Neural cell (in vitro differentiated cells): ENCODE data around the gene SPATA6L. TPM values are rescaled to one million over a fixed set of nuclear protein-coding genes. Genes with fewer than 3 reads are reported as not detected.

Experiments
- H2AFZ ChIP-seq: fragments of 200-600, 300-800 bp; sonication (generic), shearing (Covaris generic); 2 replicates; pipeline ENCODE4 v1.6.0; 2014; ENCODE audit warnings: low read depth, mild to moderate bottlenecking, antibody characterized with exemption, low read length, moderate library complexity
- H3F3A ChIP-seq: fragments of 200-600 bp; shearing (Covaris generic); 2 replicates; pipeline ENCODE4 v1.6.1; 2016; ENCODE audit warnings: mild to moderate bottlenecking, moderate library complexity, mixed read lengths, antibody characterized with exemption, low read length; ENCODE audit not compliant: insufficient read depth, poor library complexity, severe bottlenecking
- H3K27ac ChIP-seq: fragments of 200-600, 300-800 bp; sonication (generic), shearing (Covaris generic); 2 replicates; pipeline ENCODE4 v1.5.1; 2014; ENCODE audit warnings: mild to moderate bottlenecking, low read length, moderate library complexity
- H3K27me3 ChIP-seq: fragments of 300-800, 200-600 bp; sonication (generic), shearing (Covaris generic); 2 replicates; pipeline ENCODE4 v1.6.0; 2014; ENCODE audit warnings: mild to moderate bottlenecking, low read depth, low read length, moderate library complexity; ENCODE audit not compliant: insufficient read depth
- H3K36me3 ChIP-seq: fragments of 300-800, 200-600 bp; sonication (generic), shearing (Covaris generic); 2 replicates; pipeline ENCODE4 v1.5.1; 2014; ENCODE audit warnings: mild to moderate bottlenecking, antibody characterized with exemption, low read length, moderate library complexity; ENCODE audit not compliant: insufficient read depth
- H3K4me2 ChIP-seq: fragments of 300-800, 200-600 bp; sonication (generic), shearing (Covaris generic); 2 replicates; pipeline ENCODE4 v1.6.0; 2014; ENCODE audit warnings: mild to moderate bottlenecking, low read length
- H3K4me3 ChIP-seq: fragments of 300-800, 200-600 bp; sonication (generic), shearing (Covaris generic); 2 replicates; pipeline ENCODE4 v1.5.1; 2014; ENCODE audit warnings: mild to moderate bottlenecking, low read length, moderate library complexity
- H3K79me2 ChIP-seq: fragments of 200-600 bp; shearing (Covaris generic); replicated peaks from 2 replicates; pipeline ENCODE4 v1.6.0; 2014; ENCODE audit warnings: mild to moderate bottlenecking, low read length, moderate library complexity; ENCODE audit not compliant: insufficient read depth
- H3K9ac ChIP-seq: fragments of 300-800, 200-600 bp; sonication (generic), shearing (Covaris generic); 2 replicates; pipeline ENCODE4 v1.6.1; 2016; ENCODE audit warnings: mild to moderate bottlenecking, low read length, mixed read lengths
- H3K9me2 ChIP-seq: fragments of 200-600 bp; shearing (Covaris generic); 2 replicates; pipeline ENCODE4 v1.6.1; 2016; ENCODE audit warnings: mild to moderate bottlenecking, low read length, mixed read lengths; ENCODE audit not compliant: insufficient read depth
- H3K9me3 ChIP-seq: fragments of 200-600, 300-800 bp; sonication (generic), shearing (Covaris generic); 2 replicates; pipeline ENCODE4 v1.6.1; 2016; ENCODE audit warnings: mild to moderate bottlenecking, mixed run types, low read length, moderate library complexity, mixed read lengths
- H4K20me1 ChIP-seq: fragments of 200-600 bp; shearing (Covaris generic); 2 replicates; pipeline ENCODE4 v1.6.1; 2016; ENCODE audit warnings: mild to moderate bottlenecking, mixed run types; ENCODE audit not compliant: insufficient read depth
- CTCF ChIP-seq: fragments of 450-650 bp; IDR thresholded peaks from 2 replicates; pipeline ENCODE4 v1.5.1; 2014; ENCODE audit warnings: antibody characterized with exemption, mild to moderate bottlenecking, moderate library complexity; ENCODE audit not compliant: poor library complexity, severe bottlenecking
- EP300 ChIP-seq: fragments of 450-650 bp; conservative IDR thresholded peaks from 2 replicates; pipeline ENCODE4 v1.6.1; 2014; ENCODE audit warnings: antibody characterized with exemption, mild to moderate bottlenecking, moderate library complexity; ENCODE audit not compliant: poor library complexity, severe bottlenecking
- EZH2 ChIP-seq: fragments of 200-600, 300-800 bp; shearing (Covaris generic), sonication (generic); IDR thresholded peaks from 2 replicates; pipeline ENCODE4 v1.6.1; 2014; ENCODE audit warnings: antibody characterized with exemption, low read length, borderline replicate concordance, mild to moderate bottlenecking; ENCODE audit not compliant: insufficient read depth, poor library complexity, severe bottlenecking
- MXI1 ChIP-seq: fragments of 450-650 bp; conservative IDR thresholded peaks from 2 replicates; pipeline ENCODE4 v1.6.1; 2014; ENCODE audit warnings: antibody characterized with exemption, mild to moderate bottlenecking; ENCODE audit not compliant: poor library complexity, severe bottlenecking
- RAD21 ChIP-seq: fragments of 450-650 bp; conservative IDR thresholded peaks from 2 replicates; pipeline ENCODE4 v1.6.1; 2014; ENCODE audit warnings: antibody characterized with exemption, mild to moderate bottlenecking, moderate library complexity
- REST ChIP-seq: IDR thresholded peaks from 2 replicates; pipeline ENCODE4 v1.6.1; 2012; ENCODE audit warnings: borderline replicate concordance
- SMC3 ChIP-seq: fragments of 450-650 bp; conservative IDR thresholded peaks from 2 replicates; pipeline ENCODE4 v1.6.1; 2014; ENCODE audit warnings: antibody characterized with exemption, mild to moderate bottlenecking, moderate library complexity; ENCODE audit not compliant: poor library complexity
- TAF1 ChIP-seq: IDR thresholded peaks from 2 replicates; pipeline ENCODE4 v1.6.1; 2012; ENCODE audit warnings: low read depth
- polyA plus RNA-seq: library from polyadenylated mRNA; depleted of rRNA; stranded (reverse); fragments of >200 nt; gene quantifications from 2 replicates; pipeline ENCODE4 v1.2.3, GENCODE V29; 2014

The SPATA6L gene
- polyA plus RNA-seq, 1 donor from 2014 or later: 0.89 TPM

GRCh38 chr9:4706971-4707622 is 40.8 kb upstream of the SPATA6L start:
- TF ChIP-seq RAD21 (no peak), CTCF (no peak), EZH2 (no peak), EP300 (no peak)
- Histone ChIP-seq H3K4me3 (no peak overlapping the region), H3K27ac (no peak overlapping the region), H3K36me3 (peaks cover 16% of the 10 kb centered on the region), H3K79me2 (no peaks in the 10 kb centered on the region), H3K9me3 (no peaks in the 10 kb centered on the region), H3K9me2 (no peaks in the 10 kb centered on the region), H3K27me3 (no peaks in the 10 kb centered on the region), H3F3A (no peaks in the 10 kb centered on the region), H2AFZ (no peak overlapping the region), H3K4me2 (no peak overlapping the region), H3K9ac (no peak overlapping the region), H4K20me1 (no peaks in the 10 kb centered on the region)

- Histone ChIP-seq H4K20me1 (no peaks in the 10 kb centered on the region), H3K9me2 (no peaks in the 10 kb centered on the region), H3K36me3 (peaks cover 20% of the 10 kb centered on the region), H2AFZ (no peak overlapping the region), H3F3A (no peaks in the 10 kb centered on the region), H3K27ac (no peak overlapping the region), H3K27me3 (no peaks in the 10 kb centered on the region), H3K4me3 (no peak overlapping the region), H3K4me2 (no peak overlapping the region), H3K9me3 (no peaks in the 10 kb centered on the region), H3K9ac (no peak overlapping the region), H3K79me2 (no peaks in the 10 kb centered on the region)
- TF ChIP-seq REST (no peak), MXI1 (no peak), RAD21 (no peak), TAF1 (no peak), EZH2 (no peak), SMC3 (no peak)
Observed at GRCh38 chr9:4706021-4706420, 39.7 kb upstream of the SPATA6L start.
